Activated CD4-positive, alpha-beta T cell treated with anti-CD3 and anti-CD28 coated beads, Interleukin-2, amount 50 U/mL, for 16 hours (primary cell): ENCODE measurements around the gene SIX2.
"Not testable (repeated sequence)": the region's sequence is repeated elsewhere in the genome, so short reads cannot be mapped to it uniquely, and the experiment has no call there.

Experiments used
- DNase-seq: peaks from one replicate; pipeline ENCODE4 v3.0.0-alpha.2; 2020

The SIX2 gene

DNA sequence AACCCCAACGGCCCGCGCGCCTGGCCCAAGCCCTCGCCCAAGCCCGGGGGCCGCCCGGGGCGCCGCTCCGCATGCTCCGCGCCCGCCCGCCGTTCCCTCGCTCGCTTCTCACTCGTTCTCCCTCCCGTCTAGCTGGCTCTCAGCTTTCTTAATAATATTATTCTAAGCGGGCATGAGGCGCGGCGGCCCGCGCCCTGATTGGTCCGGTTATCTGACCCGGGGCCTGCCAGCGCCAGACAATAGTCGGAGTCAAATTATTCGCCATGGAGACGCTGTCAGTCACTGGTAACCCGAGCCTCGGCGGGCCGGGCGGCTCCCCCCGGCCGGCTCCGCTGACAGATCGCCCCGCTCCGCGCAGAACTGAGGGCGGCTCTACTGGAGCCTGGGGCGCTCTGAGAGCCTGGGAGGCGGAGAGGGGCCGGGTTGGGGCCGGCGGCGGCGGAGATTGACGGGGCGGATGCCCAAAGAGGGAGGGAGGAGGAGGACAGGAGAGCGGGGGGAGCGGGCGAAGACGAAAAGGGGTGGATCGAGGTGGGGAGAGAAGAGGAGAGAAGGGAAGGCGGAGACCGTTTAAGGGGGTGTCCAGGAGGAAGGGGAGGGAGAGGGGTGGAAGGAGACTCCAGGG, at the start of gene SIX2:
Gene SIX2 (minus strand): TSS at position 150 of the 625 bp plus-strand sequence. CDS start 342 bp downstream, outside the sequence.
- no peak for DNase-seq

DNA sequence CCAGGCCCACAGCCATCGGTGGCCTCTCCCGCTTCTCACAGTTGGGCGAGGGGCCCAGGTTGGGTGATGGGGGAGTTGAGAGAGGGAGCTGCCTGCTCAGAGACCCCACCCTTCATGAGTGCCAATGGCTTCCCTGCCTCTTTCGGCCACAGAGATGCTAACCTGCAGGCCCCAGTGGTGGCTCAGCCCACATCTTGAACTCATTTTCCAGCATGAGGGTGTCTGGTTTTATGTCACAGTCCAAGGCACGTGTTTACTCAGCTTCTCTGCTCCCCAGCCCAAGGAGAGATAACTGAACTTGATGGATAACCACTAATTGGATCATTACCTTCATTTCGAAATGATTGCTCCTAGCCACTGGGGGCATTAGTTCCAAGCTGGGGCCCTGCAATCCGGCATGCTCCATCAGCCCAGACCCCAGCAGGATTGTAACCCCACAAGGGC, 45.9 kb upstream of the SIX2 start:
- no peak for DNase-seq

DNA sequence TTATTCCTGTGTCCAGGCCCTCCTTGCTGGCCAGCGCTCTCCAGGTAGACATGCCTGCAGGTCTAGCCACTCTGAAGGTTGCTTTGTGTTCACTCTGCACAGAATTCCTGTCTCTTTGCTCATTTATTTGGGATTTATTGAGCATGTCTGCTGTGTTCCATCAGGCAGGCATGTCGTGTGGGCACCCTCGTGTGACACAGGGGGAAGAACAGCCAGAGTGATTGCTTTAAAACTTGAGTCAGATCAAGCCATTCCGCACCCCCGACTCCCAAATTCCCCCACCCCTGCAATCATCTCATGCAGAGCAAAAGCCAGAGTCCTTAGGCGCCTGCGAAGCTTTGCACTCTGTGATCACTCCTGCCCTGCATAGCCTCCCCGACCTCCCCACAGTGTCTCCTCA, 44.7 kb upstream of the SIX2 start:
- no peak for DNase-seq

DNA sequence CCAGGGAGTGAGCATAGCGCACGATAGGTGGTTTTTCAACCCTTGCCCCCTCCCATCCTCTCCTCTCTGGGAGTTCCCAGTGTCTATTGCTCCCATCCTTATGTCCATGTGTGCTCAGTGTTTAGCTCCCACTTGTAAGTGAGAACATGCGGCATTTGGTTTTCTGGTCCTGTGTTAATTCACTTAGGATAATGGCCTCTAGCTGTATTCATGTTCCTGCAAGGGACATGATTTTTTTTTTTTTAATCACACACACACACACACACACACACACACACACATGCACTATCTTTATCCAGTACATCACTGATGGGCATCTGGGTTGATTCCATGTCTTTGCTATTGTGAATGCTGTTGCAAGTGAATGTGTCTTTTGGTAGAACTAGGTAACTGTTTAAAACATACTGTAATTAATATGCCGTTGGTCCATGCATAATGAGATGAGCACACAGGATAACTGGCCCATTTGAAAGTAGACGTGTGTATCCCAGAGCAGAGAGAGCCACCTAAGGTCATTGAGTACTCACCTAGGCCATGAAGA, 43.2 kb upstream of the SIX2 start:
- DNase-seq = no peak

DNA sequence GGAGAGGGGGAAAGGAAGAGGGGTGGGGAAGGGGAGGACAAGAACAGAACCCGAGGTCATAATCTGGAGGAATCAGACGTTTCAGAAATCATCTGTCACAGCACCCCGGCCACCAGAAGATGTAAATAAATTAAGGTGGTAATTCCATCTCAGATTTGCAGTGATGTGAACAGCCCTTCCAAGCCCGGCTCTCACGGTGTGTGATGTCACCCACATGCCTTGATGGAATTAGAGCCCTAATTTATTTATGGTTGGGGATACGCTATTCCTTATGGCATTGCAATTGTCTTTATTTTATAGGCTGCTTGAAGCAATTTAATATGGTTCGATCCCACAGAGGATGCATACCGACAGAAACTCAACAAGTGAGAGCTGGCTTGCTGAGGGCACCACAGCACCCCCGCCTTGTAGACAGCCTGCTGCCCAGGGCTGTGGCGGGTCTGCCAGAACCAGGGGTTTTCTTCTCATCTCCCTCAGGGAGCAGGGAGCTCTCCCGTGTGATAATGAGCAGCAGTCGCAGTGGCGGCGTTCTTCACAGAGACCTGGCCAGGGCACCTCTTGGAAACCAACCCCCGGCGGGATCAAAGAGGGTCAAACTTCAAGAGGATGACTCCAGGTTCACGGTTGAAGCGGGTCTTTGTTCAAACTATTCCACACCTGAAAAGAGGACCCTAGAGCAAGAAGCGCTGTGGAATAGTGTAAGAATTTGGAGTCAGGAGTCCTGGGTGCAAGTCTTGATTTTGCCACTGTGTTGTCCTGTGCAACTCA, 40.5 kb upstream of the SIX2 start:
- DNase-seq = no peak

DNA sequence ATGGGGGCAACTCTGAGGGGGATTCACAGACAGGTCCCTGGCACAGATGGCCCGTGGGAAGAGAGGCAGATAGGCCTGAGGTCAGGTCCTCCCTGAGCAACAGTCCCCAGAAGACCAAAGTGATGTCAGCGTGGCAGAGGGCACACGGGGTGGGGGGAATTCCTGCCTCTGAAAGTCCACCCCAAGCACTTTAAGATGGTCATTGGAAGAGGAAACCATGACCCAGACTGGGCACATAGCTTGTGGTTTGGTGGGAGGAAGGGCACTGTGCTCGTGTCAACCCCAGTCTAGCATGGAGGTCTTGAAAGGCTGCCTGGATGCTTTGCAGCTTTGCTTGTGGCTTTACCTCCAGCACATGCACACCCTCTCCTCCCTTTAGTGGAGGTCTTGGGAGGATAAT, 38.0 kb upstream of the SIX2 start:
- DNase-seq = no peak

DNA sequence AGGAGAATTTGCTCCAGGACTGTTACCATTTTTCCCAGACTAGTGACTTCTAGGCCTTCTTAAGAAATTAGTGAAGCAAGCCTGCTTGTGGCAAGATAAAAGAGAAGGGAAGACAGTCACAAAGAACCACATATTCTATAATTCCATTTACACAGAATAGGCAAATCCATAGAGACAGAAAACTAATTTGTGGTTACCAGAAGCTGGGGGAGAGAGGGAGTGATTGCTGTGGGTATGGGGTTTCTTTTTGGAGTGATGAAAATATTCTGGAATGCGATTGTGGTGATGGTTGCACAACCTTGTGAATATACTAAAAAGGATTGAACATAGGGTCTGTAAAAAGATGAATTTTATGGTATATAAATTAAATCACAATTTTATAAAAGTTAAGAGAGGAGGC, 37.5 kb upstream of the SIX2 start:
- no peak for DNase-seq

DNA sequence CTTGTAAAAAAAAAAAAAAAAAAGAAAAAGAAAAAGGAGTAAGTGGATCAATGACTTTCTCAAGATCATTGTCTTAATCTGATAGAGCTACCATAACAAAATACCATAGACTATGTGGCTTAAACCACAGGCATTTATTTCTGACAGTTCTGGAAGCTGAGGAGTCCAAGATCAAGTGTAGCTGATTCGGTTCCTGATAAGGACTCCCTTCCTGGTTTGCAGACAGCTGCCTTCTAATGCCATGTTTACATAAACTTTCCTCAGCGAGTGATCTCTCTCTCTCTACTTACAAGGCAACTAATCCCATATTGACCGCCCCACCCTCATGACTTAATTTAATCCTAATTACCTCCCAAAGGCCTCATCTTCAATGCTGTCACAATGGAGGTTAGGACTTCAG, 36.5 kb upstream of the SIX2 start:
- DNase-seq = no peak

DNA sequence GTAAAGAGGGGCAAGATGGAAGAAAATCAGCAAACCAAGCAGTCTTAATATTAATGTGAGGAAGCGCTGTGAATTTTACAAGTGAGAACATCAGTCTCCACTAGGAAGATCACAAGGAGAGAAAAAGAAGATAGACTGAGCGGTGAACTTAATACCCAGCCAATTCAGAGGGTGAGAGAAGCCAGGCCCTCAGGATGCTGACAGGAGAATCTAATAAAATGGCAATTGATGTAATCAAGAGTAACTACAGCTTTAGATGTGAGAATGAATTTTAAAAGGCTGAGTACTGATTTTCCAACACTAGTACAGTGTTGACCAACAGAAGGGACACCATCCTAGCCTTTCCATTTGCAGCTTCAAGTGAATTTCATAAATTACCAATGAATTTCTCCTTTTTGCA, 35.7 kb upstream of the SIX2 start:
- DNase-seq = no peak

DNA sequence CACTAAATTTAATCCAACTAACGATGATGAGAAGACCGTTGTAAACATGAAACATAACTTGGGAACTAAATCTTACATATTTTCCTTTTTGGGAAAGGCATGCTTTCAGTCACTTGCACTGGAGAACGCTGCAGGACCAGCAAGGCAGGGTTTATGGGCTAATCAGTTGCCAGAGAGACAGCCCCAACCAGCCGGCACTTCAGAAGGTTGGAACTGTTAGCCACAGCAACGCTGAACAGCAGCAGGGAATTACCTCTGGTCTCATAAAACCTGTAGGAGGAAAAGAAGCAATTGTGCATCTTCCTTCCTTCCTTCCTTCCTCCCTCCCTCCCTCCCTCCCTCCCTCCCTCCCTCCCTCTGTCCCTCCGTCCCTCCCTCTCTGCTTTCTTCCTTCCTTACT, 33.9 kb upstream of the SIX2 start:
- no peak for DNase-seq

DNA sequence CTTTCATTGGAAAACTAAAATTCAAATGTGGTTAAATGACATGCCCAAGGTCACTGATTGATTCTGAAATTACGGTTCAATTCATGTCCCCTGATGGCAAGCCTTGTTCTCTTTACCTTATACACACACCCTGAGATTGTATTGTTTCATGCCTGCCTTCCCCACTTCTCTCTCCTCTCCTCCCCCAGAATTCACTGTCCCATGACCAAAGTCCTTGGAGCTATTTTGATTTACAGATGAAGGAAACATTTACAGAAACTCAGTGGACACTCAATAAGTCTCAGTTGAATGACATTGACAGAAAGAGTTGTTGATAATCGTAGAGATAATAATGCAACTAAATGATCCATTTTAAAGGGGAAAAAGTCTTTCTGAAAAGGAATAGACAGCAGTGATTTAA, 33.1 kb upstream of the SIX2 start:
- DNase-seq = no peak

DNA sequence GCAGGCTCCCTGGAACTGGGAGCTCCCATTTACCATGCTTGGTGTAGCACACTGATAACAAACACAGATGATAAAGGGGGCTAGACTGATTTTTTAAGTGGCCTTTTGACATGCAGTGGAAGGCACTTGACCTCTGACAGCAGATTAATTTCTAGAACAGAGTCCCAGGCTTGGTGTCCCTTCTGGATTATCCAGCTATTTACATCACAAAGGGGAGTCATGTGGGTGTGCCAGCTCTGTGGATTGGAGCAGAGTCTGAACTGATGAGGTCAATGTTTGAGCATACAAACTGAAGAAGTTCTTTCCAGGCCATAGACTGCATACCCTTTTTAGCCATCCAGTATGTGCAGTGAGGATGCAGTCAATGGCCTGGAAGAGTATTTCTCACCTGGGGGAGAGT, 31.5 kb upstream of the SIX2 start:
- no peak for DNase-seq

DNA sequence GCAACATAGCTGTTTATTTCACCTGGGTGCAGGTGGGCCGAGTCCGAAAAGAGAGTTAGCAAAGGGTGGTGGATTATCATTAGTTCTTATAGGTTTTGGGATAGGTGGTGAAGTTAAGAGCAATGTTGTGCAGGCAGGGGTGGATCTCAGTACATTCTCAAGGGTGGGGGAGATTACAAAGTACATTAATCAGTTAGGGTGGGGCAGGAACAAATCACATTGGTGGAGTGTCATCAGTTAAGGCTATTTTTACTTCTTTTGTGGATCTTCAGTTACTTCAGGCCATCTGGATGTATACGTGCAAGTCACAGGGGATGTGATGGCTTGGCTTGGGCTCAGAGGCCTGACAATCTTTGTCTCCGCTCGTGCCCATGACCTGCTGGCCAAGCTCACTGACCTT, 30.6 kb upstream of the SIX2 start:
- DNase-seq = not testable (repeated sequence)

DNA sequence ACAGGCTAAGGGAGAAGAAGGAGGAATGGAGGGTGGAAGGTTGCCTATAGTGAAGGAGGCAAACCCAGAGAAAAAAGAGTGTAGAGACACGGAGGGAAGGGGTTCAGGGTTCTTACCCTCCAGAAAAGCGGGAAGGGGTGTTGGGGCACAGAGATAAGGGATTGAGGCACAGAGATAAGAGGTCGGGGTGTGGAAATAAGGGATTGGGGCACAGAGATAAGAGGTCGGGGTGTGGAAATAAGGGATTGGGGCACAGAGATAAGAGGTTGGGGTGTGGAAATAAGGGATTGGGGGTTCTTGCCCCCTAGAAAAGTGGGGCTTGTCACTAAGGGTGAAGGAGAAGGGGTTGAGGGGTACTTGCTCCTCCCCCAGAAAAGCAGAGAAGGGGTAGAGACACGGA, 29.6 kb upstream of the SIX2 start:
- not testable (repeated sequence) for DNase-seq

DNA sequence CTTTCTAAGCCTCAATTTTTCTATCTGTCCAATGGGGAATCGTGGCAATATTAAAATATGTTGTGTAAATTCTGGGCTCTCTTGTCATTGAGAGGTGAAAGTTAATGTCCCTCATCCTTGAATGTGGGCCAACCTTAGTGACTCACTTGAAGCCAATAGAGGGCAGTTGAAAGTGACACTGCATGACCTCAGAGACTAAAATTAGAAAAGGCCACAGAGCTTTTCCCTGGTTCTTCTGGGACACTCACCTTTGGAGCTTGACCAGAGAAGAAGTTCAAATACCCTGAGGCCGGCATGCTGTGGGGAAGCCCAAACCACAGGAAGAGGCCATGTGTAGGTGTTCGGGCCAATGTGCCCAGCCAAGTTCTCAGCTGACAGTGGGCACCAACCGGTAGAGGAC, 24.1 kb upstream of the SIX2 start:
- DNase-seq = no peak

DNA sequence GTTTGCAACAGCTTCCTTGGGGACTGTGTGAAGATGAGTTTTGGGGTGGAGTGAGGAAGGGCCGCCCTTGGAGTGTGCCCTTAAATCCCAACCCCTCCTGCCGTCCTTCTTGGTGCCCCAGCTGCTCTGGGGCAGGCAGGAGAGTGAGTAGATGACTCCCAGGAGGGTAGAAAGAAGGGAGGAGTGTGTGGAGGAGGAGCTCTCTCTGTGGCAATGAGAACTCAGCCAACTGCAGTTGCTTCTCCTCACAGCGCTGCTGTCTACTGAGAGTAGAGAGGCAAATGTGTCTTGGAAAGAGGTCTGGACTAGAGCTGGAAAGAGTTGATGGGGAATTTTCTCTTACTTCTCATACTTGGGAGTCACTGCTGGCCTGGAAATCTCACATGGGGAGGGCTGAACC, 21.8 kb upstream of the SIX2 start:
- no peak for DNase-seq

DNA sequence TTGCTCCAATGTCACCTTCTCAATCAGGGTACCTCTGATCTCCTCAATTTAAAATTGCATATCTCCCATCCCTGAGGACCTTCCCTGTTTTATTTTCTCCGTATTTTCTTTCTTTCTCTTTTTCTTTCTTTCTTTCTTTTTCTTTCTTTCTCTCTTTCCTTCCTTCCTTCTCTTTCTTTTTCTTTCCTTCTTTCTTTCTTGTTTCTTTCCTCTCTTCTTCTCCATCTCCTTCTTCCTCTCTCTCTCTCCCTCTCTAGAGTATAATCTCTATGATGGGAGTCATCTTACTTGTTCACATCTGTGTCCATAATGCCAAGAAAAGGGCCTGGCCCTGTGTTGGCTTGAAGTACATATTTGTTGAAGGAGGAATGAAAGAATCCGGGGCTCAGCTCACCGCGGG, 21.3 kb upstream of the SIX2 start:
- DNase-seq = no peak

DNA sequence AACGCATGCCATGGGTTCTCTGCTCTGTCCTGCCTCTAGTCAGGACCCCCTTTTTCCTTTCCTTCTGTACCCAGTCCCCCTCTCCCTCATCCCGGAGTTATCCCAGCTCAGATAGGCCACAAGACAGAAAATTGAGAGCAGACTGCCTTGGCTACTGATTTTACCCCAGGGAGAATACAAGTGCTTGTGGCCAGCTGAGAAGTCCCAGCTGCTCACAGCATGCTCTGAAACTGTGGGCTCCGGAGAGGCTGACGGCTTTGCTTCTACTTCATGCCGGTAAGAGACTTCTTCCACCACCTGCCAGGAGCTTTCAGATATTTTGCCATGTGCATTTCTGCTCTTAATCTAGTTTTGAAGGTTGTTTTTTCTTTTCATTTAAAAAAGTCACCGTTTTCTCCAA, 20.0 kb upstream of the SIX2 start:
- DNase-seq = no peak

DNA sequence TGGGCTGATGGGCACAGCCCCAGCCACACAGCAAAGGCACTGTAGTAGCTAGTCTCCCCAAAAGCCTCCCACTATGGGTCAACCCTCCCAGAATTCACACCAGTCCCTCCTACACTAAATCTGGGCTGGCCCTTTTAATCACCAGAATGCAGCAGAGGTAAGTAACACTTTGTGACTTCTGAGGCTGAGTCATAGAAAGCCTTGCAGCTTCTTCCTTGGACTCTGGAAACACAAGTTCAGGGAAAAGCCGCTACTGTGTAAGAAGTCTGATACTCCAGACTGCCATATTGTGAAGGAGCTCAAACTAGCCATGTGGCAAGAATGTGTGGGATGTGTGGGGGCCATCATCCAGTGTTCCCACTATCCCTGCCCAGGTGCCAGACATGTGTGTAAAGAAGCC, 19.0 kb upstream of the SIX2 start:
- DNase-seq = no peak

DNA sequence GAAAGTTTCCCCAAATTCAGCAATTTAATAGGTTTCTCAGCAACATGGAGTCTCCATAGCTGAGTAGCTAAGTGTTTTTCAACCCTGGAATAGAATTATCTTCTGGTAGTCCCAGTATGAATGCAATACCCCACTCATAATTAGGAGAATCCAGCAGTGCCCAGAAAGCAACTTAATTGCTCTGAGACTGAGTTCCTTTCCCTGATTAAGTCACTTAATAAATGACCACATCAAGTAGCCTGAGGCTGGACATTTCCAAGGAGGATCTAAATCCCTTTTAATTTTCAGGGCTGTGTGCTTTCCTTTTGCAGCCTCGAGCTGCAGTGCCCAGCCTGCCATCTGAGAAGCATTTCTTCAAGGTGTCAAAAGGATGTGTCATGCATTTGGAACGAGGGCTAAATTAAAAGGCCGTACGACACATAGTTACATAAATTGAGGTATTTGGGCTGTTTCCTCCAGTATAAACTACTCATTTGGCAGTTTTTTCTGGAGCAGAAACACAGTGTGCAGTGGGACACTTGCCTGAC, 17.7 kb upstream of the SIX2 start:
- no peak for DNase-seq

DNA sequence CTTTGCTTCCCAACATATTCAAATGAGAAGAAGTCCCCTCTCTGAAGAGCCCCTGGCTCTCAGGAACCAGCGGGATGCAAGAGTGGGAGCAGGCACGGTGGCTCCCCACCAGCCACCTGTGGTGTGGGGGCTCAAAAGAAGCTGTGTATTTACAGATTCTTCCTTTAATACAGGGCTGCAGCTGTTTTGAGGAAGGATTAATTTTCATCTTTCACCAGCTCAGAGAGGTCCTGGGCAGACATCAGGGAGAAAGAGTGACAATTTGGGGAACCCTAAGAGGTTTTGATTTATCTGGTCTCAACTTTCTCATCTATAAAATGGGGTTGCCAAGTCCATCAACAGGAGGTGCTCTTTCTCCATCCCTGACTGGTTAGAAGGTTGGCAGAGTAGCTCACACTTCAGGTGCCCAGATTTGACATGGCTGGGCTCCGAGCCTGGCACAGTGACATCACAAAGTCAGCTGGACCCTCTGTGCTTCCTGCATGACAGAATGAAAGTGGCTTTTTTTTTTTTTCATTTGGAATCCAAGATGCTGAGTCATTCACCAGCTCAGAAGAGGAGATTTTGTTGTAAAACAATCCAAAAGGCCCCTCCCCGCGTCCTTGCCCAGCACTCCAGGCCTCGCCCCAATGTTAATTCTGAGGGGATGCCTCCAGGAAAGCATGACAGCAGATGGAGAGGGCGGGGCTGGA, 15.5 kb upstream of the SIX2 start:
- DNase-seq = no peak

DNA sequence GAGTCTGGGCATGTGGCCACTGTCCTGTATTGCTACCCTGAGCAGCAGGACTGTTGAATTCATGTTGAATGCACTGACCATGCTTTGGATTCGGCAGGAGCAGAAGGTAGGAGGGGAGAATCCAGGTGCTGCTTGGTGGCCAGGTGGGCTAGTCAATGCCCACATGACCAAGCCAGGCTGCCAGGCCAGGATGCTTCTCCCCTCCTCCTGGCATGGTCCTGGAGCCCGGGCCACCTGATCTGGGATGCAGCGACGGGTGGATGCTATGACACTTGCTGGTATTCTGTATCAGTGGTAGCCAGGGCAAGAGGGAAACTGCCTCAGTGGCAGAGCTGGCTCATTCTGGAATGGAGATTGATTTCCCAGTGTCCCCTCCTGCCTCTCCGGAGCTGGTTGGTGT, 14.8 kb upstream of the SIX2 start:
- DNase-seq = no peak

DNA sequence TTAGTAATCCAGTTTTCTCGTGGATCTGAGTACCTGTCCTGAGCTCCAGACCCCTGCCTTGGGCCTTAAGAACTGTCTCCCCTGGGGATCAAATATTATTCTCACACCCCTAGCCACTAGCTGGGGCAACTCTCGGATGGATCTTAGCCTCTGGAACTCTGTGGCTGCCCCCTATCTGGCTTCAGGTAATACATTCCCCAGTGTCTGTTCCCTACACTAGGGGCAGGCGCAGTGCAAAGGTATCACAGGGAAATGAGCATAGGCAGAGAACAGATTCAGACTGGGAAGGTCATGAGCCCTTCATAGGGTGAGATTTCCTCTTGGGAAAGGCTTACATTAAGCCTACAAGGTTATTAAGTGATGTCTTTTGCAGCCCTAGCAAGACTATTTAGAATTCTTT, 11.2 kb upstream of the SIX2 start:
- DNase-seq = no peak

DNA sequence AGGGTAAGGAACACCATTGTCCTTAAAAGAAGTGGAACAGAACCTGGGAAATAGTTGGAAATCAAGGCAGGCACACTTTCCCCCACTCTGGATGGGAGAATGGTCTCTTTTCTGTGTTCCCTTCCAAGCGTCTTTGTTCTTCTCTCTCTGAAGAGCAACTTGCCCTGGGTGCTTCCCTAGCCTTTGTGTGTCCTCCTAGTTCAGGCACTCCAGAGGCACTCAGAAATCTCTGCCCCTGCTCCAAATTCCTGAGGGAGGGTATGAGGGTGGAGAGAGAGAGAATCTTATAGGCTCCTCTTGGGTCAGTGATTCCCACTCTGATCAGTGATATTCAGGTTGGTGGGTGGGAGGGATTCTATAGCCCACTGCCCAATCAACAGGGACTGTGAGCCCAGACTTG, 8.8 kb upstream of the SIX2 start:
- no peak for DNase-seq
